ENCODE measurements around the gene BCDIN3D.

The BCDIN3D gene, protein sequence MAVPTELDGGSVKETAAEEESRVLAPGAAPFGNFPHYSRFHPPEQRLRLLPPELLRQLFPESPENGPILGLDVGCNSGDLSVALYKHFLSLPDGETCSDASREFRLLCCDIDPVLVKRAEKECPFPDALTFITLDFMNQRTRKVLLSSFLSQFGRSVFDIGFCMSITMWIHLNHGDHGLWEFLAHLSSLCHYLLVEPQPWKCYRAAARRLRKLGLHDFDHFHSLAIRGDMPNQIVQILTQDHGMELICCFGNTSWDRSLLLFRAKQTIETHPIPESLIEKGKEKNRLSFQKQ

GRCh38 chr12:49842519-49843352, at the start of gene BCDIN3D:
TSS of gene BCDIN3D (minus strand) at chr12:49843106. CDS start at chr12:49843087, 19 bp downstream.
- intact Hi-C loops (cut with micrococcal nuclease) = loop anchor here (1.0 kb wide), 1 partner anchor 14 kb away; the partner anchor contains the start of gene NCKAP5L
- H3K4me3 Mint-ChIP-seq = peak within 1 kb of the TSS; percentile 84
- H3K27ac Mint-ChIP-seq = peak within 1 kb of the TSS; percentile 93
- H3K9me3 Mint-ChIP-seq = no peaks in the 10 kb centered on the region
- peaks cover 3% of the 10 kb centered on the region for H3K27me3 Mint-ChIP-seq
- peaks cover 35% of the 10 kb centered on the region for H3K4me1 Mint-ChIP-seq (ENCODE audit: low read depth)
- H3K36me3 Mint-ChIP-seq (ENCODE audit: low read depth) = peaks cover 18% of the 10 kb centered on the region

DNA sequence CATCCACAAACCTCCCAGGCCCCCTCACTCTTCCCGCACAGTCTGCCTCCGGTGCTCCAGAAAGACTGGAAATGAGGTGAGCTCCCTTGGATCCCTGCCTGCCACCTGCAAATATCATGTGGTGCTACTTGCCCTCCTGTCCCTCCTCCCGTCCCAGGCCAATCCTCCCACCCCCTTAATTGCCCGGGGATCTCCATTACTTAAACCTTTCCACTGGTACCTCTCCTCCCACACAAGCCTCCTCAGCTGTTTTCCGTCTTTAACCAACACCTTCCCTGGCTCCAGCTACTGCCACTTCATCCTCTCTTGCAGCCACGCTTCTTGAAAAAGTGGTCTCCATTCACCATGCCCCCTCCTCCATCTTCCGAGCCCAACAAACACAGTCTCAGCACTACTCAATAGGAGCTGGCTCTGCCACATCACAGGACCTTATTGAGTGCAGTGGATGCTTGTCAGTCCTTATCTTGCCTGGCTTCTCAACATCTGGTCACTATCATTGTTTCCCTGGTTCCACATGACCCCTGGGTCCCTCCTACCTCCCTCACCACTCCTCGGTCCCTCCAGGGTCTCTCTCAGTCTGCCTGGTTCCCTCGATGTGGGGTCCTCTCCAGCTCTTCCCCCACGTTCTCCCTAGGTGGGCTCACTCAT, 49.3 kb upstream of the BCDIN3D start:
- intact Hi-C loops (cut with micrococcal nuclease) = no loop called here
- no peak overlapping the region for H3K4me3 Mint-ChIP-seq
- peaks cover 34% of the 10 kb centered on the region for H3K27me3 Mint-ChIP-seq
- no peaks in the 10 kb centered on the region for H3K36me3 Mint-ChIP-seq (ENCODE audit: low read depth)
- H3K27ac Mint-ChIP-seq = no peak overlapping the region
- no peaks in the 10 kb centered on the region for H3K4me1 Mint-ChIP-seq (ENCODE audit: low read depth)
- no peaks in the 10 kb centered on the region for H3K9me3 Mint-ChIP-seq

GRCh38 chr12:49891476-49891875, 48.6 kb upstream of the BCDIN3D start:
- intact Hi-C loops (cut with micrococcal nuclease) = no loop called here
- H3K4me3 Mint-ChIP-seq = no peak overlapping the region
- no peaks in the 10 kb centered on the region for H3K4me1 Mint-ChIP-seq (ENCODE audit: low read depth)
- peaks cover 39% of the 10 kb centered on the region for H3K27me3 Mint-ChIP-seq
- H3K36me3 Mint-ChIP-seq (ENCODE audit: low read depth) = no peaks in the 10 kb centered on the region
- H3K9me3 Mint-ChIP-seq = no peaks in the 10 kb centered on the region
- H3K27ac Mint-ChIP-seq = no peak overlapping the region

GRCh38 chr12:49891012-49891411, 48.1 kb upstream of the BCDIN3D start:
- peaks cover 41% of the 10 kb centered on the region for H3K27me3 Mint-ChIP-seq
- no peaks in the 10 kb centered on the region for H3K9me3 Mint-ChIP-seq
- no peaks in the 10 kb centered on the region for H3K36me3 Mint-ChIP-seq (ENCODE audit: low read depth)
- H3K4me3 Mint-ChIP-seq = no peak overlapping the region
- intact Hi-C loops (cut with micrococcal nuclease) = no loop called here
- no peaks in the 10 kb centered on the region for H3K4me1 Mint-ChIP-seq (ENCODE audit: low read depth)
- H3K27ac Mint-ChIP-seq = no peak overlapping the region

GRCh38 chr12:49890096-49890461, 47.2 kb upstream of the BCDIN3D start:
- Mint-ChIP-seq H3K36me3 (ENCODE audit: low read depth) (no peaks in the 10 kb centered on the region), H3K27ac (no peak overlapping the region), H3K27me3 (peaks cover 46% of the 10 kb centered on the region), H3K4me3 (no peak overlapping the region), H3K4me1 (ENCODE audit: low read depth) (no peaks in the 10 kb centered on the region), H3K9me3 (no peaks in the 10 kb centered on the region)
- intact Hi-C loops (cut with micrococcal nuclease) = no loop called here

- no peaks in the 10 kb centered on the region for H3K36me3 Mint-ChIP-seq (ENCODE audit: low read depth)
- no peaks in the 10 kb centered on the region for H3K4me1 Mint-ChIP-seq (ENCODE audit: low read depth)
- H3K27ac Mint-ChIP-seq = no peak overlapping the region
- no peaks in the 10 kb centered on the region for H3K9me3 Mint-ChIP-seq
- no peak overlapping the region for H3K4me3 Mint-ChIP-seq
- H3K27me3 Mint-ChIP-seq = peaks cover 52% of the 10 kb centered on the region
- intact Hi-C loops (cut with micrococcal nuclease) = no loop called here
Measured at GRCh38 chr12:49889361-49890095, 46.6 kb upstream of the BCDIN3D start.

DNA sequence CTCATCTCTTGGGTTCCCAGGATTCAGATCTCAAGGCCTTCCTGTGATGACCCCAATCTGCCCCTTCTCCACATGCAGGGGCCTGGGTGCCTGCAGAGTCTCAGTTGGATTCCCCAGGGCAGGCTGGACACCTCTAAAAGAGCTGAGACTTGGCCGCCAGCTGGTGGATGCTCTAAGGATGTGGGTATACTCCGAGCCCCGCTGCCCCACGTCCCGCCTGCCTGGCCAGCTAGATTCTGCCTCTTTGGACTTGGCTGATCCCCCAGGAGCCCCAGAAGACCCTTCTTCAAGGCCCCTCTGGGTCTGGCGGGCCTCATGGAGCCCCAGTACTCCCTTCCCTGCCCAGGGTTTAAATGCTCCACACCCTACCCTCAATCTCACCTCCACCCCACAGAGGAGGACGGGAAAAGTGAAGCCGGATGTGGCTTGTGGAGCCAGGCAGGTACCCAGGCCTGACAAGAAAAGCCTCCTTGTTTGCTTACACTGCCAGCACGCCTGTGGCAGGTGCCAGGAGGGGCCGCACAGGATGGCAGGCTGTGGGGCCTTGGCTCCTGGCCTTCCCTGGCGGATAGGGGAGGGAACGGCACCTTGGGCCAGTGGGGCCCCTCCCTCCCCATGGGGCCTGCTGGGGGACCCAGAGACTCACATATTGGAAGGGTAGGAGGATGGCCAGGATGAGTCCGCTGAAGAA, 45.7 kb upstream of the BCDIN3D start:
- peaks cover 58% of the 10 kb centered on the region for H3K27me3 Mint-ChIP-seq
- H3K9me3 Mint-ChIP-seq = no peaks in the 10 kb centered on the region
- intact Hi-C loops (cut with micrococcal nuclease) = no loop called here
- no peak overlapping the region for H3K4me3 Mint-ChIP-seq
- H3K27ac Mint-ChIP-seq = no peak overlapping the region
- H3K4me1 Mint-ChIP-seq (ENCODE audit: low read depth) = no peaks in the 10 kb centered on the region
- H3K36me3 Mint-ChIP-seq (ENCODE audit: low read depth) = no peaks in the 10 kb centered on the region

DNA sequence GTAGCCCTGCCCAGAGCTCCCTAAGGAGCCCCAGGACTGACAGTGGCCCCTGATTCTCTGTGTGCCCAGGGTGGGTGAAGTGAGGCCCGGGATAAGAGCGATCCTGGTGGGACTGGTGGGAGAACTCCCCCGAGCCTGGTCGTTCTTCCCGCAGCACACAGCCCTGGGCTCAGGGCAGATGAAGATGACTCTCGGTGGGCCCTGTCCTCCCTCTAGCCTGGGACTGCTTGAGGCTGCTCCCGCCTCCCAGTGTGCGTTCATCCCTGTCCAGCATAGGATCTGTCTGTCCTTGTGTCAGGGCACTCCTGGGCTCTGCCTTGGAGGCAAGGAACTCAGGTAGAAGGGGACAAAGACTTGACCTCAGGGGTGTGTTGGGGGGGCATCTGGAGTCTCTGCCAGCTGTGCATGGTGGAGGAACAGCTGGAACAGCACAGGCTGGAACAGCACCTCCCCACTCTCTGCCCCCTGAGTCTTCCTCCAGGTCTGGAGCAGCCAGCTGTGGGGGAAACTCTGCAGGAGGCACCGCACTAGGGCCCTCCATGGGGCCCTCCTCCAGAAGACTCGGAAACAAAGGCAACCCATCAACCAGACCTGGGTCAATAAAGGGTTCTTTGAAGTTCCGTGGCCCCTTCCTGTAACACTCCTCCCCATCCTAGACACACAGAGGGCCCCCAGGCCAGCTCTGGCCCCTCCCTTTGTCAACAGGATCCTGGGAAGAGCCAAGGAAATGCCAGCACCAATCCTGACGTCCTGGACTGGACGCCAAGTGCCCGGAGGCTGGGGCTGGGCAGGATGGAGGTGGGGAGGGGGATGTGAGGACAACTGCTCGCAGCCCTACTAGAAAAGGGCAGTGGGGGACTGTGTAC, 44.9 kb upstream of the BCDIN3D start:
- H3K27me3 Mint-ChIP-seq = peaks cover 60% of the 10 kb centered on the region
- no peak overlapping the region for H3K27ac Mint-ChIP-seq
- H3K9me3 Mint-ChIP-seq = no peaks in the 10 kb centered on the region
- intact Hi-C loops (cut with micrococcal nuclease) = no loop called here
- no peaks in the 10 kb centered on the region for H3K36me3 Mint-ChIP-seq (ENCODE audit: low read depth)
- H3K4me3 Mint-ChIP-seq = no peak overlapping the region
- no peaks in the 10 kb centered on the region for H3K4me1 Mint-ChIP-seq (ENCODE audit: low read depth)

DNA sequence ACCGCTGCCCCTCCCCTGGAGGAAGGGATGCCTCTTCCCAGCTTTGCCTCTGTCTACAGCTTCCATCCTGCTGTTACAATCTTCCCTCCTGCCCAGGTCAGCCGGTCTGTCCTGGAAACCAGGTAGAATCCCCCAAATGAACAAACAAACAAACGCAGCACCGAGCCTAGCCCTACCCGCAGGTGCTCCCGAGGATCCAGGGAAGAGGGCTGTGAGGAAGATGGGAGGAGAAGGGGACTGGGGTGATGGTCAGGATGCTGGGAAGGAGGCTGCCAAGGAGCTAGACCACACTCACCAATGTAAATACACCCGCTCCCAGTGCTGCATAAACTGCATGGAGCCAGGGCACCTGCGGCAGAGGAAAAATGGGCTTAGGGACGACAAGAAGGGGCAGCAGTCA, 44.2 kb upstream of the BCDIN3D start:
- no peak overlapping the region for H3K27ac Mint-ChIP-seq
- peaks cover 54% of the 10 kb centered on the region for H3K27me3 Mint-ChIP-seq
- no peaks in the 10 kb centered on the region for H3K4me1 Mint-ChIP-seq (ENCODE audit: low read depth)
- H3K36me3 Mint-ChIP-seq (ENCODE audit: low read depth) = no peaks in the 10 kb centered on the region
- no peaks in the 10 kb centered on the region for H3K9me3 Mint-ChIP-seq
- intact Hi-C loops (cut with micrococcal nuclease) = no loop called here
- H3K4me3 Mint-ChIP-seq = no peak overlapping the region

GRCh38 chr12:49885663-49886461, 43.0 kb upstream of the BCDIN3D start:
- intact Hi-C loops (cut with micrococcal nuclease) = no loop called here
- no peak overlapping the region for H3K4me3 Mint-ChIP-seq
- no peaks in the 10 kb centered on the region for H3K4me1 Mint-ChIP-seq (ENCODE audit: low read depth)
- H3K36me3 Mint-ChIP-seq (ENCODE audit: low read depth) = no peaks in the 10 kb centered on the region
- H3K27ac Mint-ChIP-seq = no peak overlapping the region
- peaks cover 47% of the 10 kb centered on the region for H3K27me3 Mint-ChIP-seq
- H3K9me3 Mint-ChIP-seq = no peaks in the 10 kb centered on the region

DNA sequence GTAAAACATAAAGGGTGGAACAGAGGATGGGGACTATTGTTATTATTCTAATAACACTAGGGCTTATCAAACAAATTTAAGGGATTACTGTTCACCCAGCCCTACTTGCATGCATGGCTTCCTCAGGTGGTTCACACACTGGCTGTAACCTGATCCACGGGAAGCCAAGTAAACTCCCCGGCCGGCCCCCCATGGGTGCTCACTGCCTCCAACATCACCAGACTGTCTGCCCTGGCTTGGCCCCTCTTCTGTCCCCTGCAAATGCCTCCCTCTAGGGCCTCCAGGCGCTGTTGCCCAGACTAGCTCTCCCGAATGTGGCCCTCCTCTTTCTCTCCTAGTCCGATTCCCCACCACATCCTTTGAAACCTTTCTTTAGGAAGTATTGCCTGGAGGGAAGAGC, 42.2 kb upstream of the BCDIN3D start:
- H3K9me3 Mint-ChIP-seq = no peaks in the 10 kb centered on the region
- intact Hi-C loops (cut with micrococcal nuclease) = no loop called here

DNA sequence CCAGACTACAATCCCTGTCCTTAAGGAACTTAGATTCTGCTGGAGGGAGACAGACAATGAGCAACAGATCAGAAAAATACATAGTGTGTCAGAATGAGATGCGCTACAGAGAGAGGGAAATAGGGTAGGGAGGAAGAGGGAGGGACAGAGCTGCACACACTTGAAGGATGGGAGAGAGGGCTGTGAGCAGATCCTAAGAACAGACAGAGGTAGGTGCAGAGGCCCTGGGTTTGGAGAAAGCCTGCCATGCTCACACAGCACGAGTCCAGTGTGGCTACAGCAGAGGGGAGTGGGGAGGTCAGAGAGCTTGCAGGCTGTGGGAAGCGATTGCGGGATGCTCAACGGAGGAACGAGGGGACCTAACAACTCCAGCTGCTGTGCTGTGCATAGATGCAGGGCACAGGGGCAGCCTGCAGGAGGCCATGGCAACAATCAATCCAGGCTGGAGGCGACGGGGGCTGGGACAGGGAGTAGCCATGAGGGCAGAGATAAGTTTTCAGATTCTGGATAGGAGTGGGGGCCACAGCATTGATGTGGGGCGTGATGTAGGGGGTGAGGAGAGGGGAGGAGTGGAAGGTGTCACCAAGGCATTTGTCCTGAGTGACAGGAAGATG, 40.1 kb upstream of the BCDIN3D start:
- peaks cover 41% of the 10 kb centered on the region for H3K27me3 Mint-ChIP-seq
- H3K9me3 Mint-ChIP-seq = peaks cover 20% of the 10 kb centered on the region
- H3K4me3 Mint-ChIP-seq = no peak overlapping the region
- H3K36me3 Mint-ChIP-seq (ENCODE audit: low read depth) = no peaks in the 10 kb centered on the region
- intact Hi-C loops (cut with micrococcal nuclease) = no loop called here
- no peak overlapping the region for H3K27ac Mint-ChIP-seq
- no peaks in the 10 kb centered on the region for H3K4me1 Mint-ChIP-seq (ENCODE audit: low read depth)

More for the DNA sequence above, 42.2 kb upstream of the BCDIN3D start:
- Mint-ChIP-seq H3K4me3 (no peak overlapping the region), H3K4me1 (ENCODE audit: low read depth) (no peaks in the 10 kb centered on the region), H3K27me3 (peaks cover 43% of the 10 kb centered on the region), H3K27ac (no peak overlapping the region), H3K36me3 (ENCODE audit: low read depth) (no peaks in the 10 kb centered on the region)

All from dendritic cell treated with granulocyte-macrophage colony-stimulating factor and Interleukin-4, amounts not matched to agents 40 ng/mL and 50 ng/mL, for 4 days (primary cell).